ENCODE measurements around the gene AKAP7. TPM values are rescaled to one million over a fixed set of nuclear protein-coding genes. Genes with fewer than 3 reads are reported as not detected.
A peak's percentile ranks its signal among the peaks of the same experiment; 100 is the strongest.
"Not testable (repeated sequence)": the region's sequence is repeated elsewhere in the genome, so short reads cannot be mapped to it uniquely, and the experiment has no call there.

Gene AKAP7
- total RNA-seq = 54.3 and 54.4 TPM in 2 replicates
- 14.2 and 18.4 TPM in 2 replicates for polyA plus RNA-seq

DNA sequence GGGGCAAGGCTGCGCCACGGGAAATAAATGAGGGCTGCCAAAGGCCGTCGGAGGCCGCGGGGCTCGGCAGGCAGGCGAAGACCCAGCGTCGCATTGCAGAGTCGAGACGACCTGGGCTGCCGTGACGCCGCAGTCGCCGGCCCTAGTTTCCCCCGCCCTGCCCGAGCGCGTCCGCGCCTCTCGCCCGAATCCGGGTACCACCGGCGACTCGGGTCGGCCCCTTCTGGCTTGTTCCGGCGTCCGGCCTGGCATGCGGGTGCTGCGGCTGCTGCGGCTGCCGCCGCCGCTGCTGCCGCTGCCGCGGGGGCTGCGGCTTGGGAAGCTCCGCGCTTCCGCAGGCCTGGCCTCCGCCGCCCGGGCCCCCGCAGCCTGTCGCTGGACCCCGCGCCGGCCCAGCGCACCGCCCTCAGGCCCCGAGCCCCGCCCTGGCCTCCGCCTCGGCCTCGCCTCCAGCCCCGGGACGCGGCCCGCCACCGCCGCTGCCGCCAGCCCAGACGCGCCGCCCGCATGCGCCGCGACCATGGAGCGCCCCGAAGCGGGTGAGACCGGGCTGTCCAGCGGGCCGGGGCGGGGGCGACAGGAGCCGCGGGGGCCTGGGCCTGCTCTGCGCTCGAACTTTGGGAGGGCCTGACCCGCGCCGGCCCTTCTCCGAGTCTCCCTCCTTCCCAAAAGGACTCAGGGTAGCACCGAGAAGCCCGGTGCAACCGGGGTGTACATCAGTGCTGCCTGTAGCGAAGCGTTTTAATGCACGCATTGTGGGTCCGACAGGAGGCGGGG lies at the start of gene AKAP7:
TSS of gene AKAP7 (plus strand) at position 224 of the 777 bp plus-strand sequence. CDS start at position 521, 297 bp downstream.
- DNase-seq (ENCODE audit: low spot score) = peak; percentile 85
- no peaks in the 10 kb centered on the region for H3K27me3 ChIP-seq
- H4K20me1 ChIP-seq (ENCODE audit: insufficient read depth, poor library complexity, severe bottlenecking) = no peaks in the 10 kb centered on the region
- H3K36me3 ChIP-seq (replicated peaks; ENCODE audit: insufficient read depth, low read depth) = no peaks in the 10 kb centered on the region
- peak within 1 kb of the TSS; percentile 88 for H3K4me3 ChIP-seq
- no peaks in the 10 kb centered on the region for H3K9me2 ChIP-seq (replicated peaks; ENCODE audit: insufficient read depth)
- H2AFZ ChIP-seq = peak within 1 kb of the TSS; percentile 79
- TF ChIP-seq, protein P1, sequence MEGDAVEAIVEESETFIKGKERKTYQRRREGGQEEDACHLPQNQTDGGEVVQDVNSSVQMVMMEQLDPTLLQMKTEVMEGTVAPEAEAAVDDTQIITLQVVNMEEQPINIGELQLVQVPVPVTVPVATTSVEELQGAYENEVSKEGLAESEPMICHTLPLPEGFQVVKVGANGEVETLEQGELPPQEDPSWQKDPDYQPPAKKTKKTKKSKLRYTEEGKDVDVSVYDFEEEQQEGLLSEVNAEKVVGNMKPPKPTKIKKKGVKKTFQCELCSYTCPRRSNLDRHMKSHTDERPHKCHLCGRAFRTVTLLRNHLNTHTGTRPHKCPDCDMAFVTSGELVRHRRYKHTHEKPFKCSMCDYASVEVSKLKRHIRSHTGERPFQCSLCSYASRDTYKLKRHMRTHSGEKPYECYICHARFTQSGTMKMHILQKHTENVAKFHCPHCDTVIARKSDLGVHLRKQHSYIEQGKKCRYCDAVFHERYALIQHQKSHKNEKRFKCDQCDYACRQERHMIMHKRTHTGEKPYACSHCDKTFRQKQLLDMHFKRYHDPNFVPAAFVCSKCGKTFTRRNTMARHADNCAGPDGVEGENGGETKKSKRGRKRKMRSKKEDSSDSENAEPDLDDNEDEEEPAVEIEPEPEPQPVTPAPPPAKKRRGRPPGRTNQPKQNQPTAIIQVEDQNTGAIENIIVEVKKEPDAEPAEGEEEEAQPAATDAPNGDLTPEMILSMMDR (IDR thresholded peaks at IDR 0.05; ENCODE audit: poor library complexity) = no peak
- TF ChIP-seq EZH2 (IDR thresholded peaks at IDR 0.05; ENCODE audit: borderline replicate concordance) (no peak), EZH2phosphoT487 (IDR thresholded peaks at IDR 0.05; ENCODE audit: low read depth, severe bottlenecking, unreplicated experiment) (no peak)
- no peaks in the 10 kb centered on the region for H3K79me2 ChIP-seq
- peak within 1 kb of the TSS; percentile 83 for H3K27ac ChIP-seq
- 2% methylated on average over 44 of the region's 99 CpGs for WGBS (ENCODE audit: low lambda C conversion rate, missing lambda C conversion rate)
- H3K4me2 ChIP-seq = peak within 1 kb of the TSS; percentile 83
- H3K9me3 ChIP-seq (ENCODE audit: low read depth) = no peaks in the 10 kb centered on the region
- no peaks in the 10 kb centered on the region for H3K4me1 ChIP-seq (ENCODE audit: insufficient read depth)

DNA sequence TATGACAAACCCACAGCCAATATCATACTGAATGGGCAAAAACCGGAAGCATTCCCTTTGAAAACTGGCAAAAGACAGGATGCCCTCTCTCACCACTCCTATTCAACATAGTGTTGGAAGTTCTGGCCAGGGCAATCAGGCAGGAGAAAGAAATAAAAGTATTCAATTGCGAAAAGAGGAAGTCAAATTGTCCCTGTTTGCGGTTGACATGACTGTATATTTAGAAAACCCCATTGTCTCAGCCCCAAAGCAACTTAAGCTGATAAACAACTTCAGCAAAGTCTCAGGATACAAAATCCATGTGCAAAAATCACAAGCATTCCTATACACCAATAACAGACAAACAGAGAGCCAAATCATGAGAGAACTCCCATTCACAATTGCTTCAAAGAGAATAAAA lies 44.9 kb upstream of the AKAP7 start:
- not testable (repeated sequence) for H3K27me3 ChIP-seq; H3K9me3 ChIP-seq (ENCODE audit: low read depth); H4K20me1 ChIP-seq (ENCODE audit: insufficient read depth, poor library complexity, severe bottlenecking); H2AFZ ChIP-seq; H3K4me1 ChIP-seq (ENCODE audit: insufficient read depth); H3K27ac ChIP-seq; H3K4me3 ChIP-seq; H3K79me2 ChIP-seq; H3K9me2 ChIP-seq (replicated peaks; ENCODE audit: insufficient read depth); H3K36me3 ChIP-seq (replicated peaks; ENCODE audit: insufficient read depth, low read depth); H3K4me2 ChIP-seq; DNase-seq (ENCODE audit: low spot score)
- 84% methylated on average over 3 of the region's 3 CpGs for WGBS (ENCODE audit: low lambda C conversion rate, missing lambda C conversion rate)

DNA sequence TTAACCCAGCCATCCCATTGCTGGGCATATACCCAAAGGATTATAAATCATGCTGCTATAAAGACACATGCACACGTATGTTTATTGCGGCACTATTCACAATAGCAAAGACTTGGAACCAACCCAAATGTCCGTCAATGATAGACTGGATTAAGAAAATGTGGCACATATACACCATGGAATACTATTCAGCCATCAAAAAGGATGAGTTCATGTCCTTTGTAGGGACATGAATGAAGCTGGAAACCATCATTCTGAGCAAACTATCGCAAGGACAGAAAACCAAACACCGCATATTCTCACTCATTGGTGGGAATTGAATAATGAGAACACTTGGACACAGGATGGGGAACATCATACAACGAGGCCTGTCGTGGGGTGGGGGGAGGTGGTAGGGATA lies 43.3 kb upstream of the AKAP7 start:
- 93% methylated on average over 7 of the region's 7 CpGs for WGBS (ENCODE audit: low lambda C conversion rate, missing lambda C conversion rate)
- not testable (repeated sequence) for H3K27me3 ChIP-seq; H2AFZ ChIP-seq; H3K9me3 ChIP-seq (ENCODE audit: low read depth); H3K4me2 ChIP-seq; H3K4me3 ChIP-seq; H4K20me1 ChIP-seq (ENCODE audit: insufficient read depth, poor library complexity, severe bottlenecking); H3K27ac ChIP-seq; H3K36me3 ChIP-seq (replicated peaks; ENCODE audit: insufficient read depth, low read depth); H3K9me2 ChIP-seq (replicated peaks; ENCODE audit: insufficient read depth); H3K79me2 ChIP-seq; H3K4me1 ChIP-seq (ENCODE audit: insufficient read depth); DNase-seq (ENCODE audit: low spot score)

DNA sequence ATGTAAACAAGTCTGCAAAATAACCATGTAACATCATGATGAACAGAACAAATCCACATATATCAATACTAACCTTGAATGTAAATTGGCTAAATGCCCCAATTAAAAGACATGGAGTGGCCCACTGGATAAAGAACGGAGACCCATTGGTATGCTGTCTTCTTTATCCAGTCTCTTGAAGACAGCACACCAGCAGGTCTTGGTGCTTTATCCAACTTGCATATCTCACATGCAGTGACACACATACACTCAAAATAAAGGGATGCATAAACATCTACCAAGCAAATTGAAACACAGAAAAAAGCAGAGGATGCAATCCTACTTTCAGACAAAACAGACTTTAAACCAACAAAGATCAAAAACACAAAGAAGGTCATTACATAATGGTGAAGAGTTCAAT lies 41.9 kb upstream of the AKAP7 start:
- Histone ChIP-seq H3K9me3 (ENCODE audit: low read depth) (no peaks in the 10 kb centered on the region), H3K27me3 (no peaks in the 10 kb centered on the region), H3K9me2 (replicated peaks; ENCODE audit: insufficient read depth) (no peaks in the 10 kb centered on the region), H3K4me2 (no peak overlapping the region), H3K79me2 (no peaks in the 10 kb centered on the region), H4K20me1 (ENCODE audit: insufficient read depth, poor library complexity, severe bottlenecking) (no peaks in the 10 kb centered on the region), H3K36me3 (replicated peaks; ENCODE audit: insufficient read depth, low read depth) (no peaks in the 10 kb centered on the region), H3K27ac (no peak overlapping the region), H3K4me3 (no peak overlapping the region), H2AFZ (no peak overlapping the region), H3K4me1 (ENCODE audit: insufficient read depth) (no peaks in the 10 kb centered on the region)
- no peak for TF ChIP-seq EZH2 (IDR thresholded peaks at IDR 0.05; ENCODE audit: borderline replicate concordance)
- TF ChIP-seq EZH2phosphoT487 (IDR thresholded peaks at IDR 0.05; ENCODE audit: low read depth, severe bottlenecking, unreplicated experiment) = no peak
- TF ChIP-seq, protein P1 (IDR thresholded peaks at IDR 0.05; ENCODE audit: poor library complexity) = no peak
- no peak for DNase-seq (ENCODE audit: low spot score)
- 100% methylated on average over 1 of the region's 1 CpG for whole genome bisulfite sequencing (ENCODE audit: low lambda C conversion rate, missing lambda C conversion rate)
